K562 (cell line): ENCODE measurements around the gene DSG3. TPM values are rescaled to one million over a fixed set of nuclear protein-coding genes. Genes with fewer than 3 reads are reported as not detected.

ENCODE experiments used
- CC2D1A ChIP-seq: fragments of 450-650 bp; IDR thresholded peaks from 2 replicates; pipeline ENCODE4 v1.6.1; 2017; ENCODE audit warnings: mild to moderate bottlenecking
- CREM ChIP-seq: IDR thresholded peaks from 2 replicates; pipeline ENCODE4 v1.6.1; 2014; ENCODE audit warnings: antibody characterized with exemption, low read depth
- ETS1 ChIP-seq: conservative IDR thresholded peaks from 2 replicates; pipeline ENCODE4 v1.6.1; 2011; ENCODE audit warnings: low read depth, mild to moderate bottlenecking, low read length; ENCODE audit not compliant: control insufficient read depth
- FUS ChIP-seq: fragments of 200-400 bp; formaldehyde crosslinking; optimal IDR thresholded peaks from 2 replicates; pipeline ENCODE3; 2017; ENCODE audit warnings: low read depth, low read length
- HNRNPH1 ChIP-seq: fragments of 200-400 bp; formaldehyde crosslinking; optimal IDR thresholded peaks from 2 replicates; pipeline ENCODE3; 2017; ENCODE audit warnings: low read depth, mild to moderate bottlenecking, low read length, moderate library complexity
- JUND ChIP-seq, 2 experiments: IDR thresholded peaks; 2 replicates in 1 of 2; 3 replicates in 1 of 2; pipeline ENCODE4 v1.6.1; 2011; ENCODE audit warnings: borderline replicate concordance in 2 of 2, low read depth in 2 of 2, low read length in 2 of 2, improper control_type of control experiment in 1 of 2, missing biosample characterization in 1 of 2, missing genetic modification characterization in 1 of 2, missing genetic modification reagents in 1 of 2
- KAT8 ChIP-seq: fragments of 450-650 bp; IDR thresholded peaks from 2 replicates; pipeline ENCODE4 v1.6.1; 2016; ENCODE audit warnings: low read depth, mild to moderate bottlenecking
- MAFG ChIP-seq: fragments of 450-650 bp; conservative IDR thresholded peaks from 2 replicates; pipeline ENCODE4 v1.6.1; 2016; ENCODE audit warnings: missing genetic modification characterization, missing compliant biosample characterization
- MBD1 ChIP-seq: fragments of 250-450 bp; sonication (Bioruptor Pico); IDR thresholded peaks from 2 replicates; pipeline ENCODE4 v1.8.0; 2022; ENCODE audit warnings: inconsistent platforms
- MYC ChIP-seq, 2 experiments: fragments of 250-450 bp in 1 of 2; sonication (Bioruptor Pico) in 1 of 2; IDR thresholded peaks; 2 replicates each; pipeline versions ENCODE4 v1.5.1 to v1.6.1; 2012 to 2021; ENCODE audit warnings: low read depth in 2 of 2, borderline replicate concordance in 1 of 2, improper control_type of control experiment in 1 of 2, low read length in 1 of 2, mild to moderate bottlenecking in 1 of 2, moderate library complexity in 1 of 2
- NFATC3 ChIP-seq: fragments of 450-650 bp; IDR thresholded peaks from 2 replicates; pipeline ENCODE4 v1.6.1; 2017; ENCODE audit warnings: mild to moderate bottlenecking
- SIN3A ChIP-seq, 2 experiments: fragments of 150-350 bp in 1 of 2; IDR thresholded peaks; 2 replicates each; pipeline ENCODE4 v1.6.1; 2011 to 2016; ENCODE audit warnings: borderline replicate concordance in 2 of 2, low read depth in 2 of 2, low read length in 2 of 2, mild to moderate bottlenecking in 2 of 2, moderate library complexity in 2 of 2; ENCODE audit not compliant: control insufficient read depth in 1 of 2
- SPI1 ChIP-seq: IDR thresholded peaks from 2 replicates; pipeline ENCODE4 v1.6.1; 2011; ENCODE audit warnings: low read depth, low read length, control low read depth, borderline replicate concordance
- TAF7 ChIP-seq: fragments of 450-650 bp; IDR thresholded peaks from 2 replicates; pipeline ENCODE4 v1.6.1; 2016; ENCODE audit warnings: missing genetic modification characterization, missing compliant biosample characterization
- TEAD4 ChIP-seq, 2 experiments: sonication (generic) in 1 of 2; formaldehyde crosslinking in 1 of 2; IDR thresholded peaks; 2 replicates each; pipeline versions ENCODE4 v1.6.1 to v1.8.0; 2012 to 2022; ENCODE audit warnings: borderline replicate concordance in 1 of 2, inconsistent platforms in 1 of 2, low read length in 1 of 2, mild to moderate bottlenecking in 1 of 2, missing genetic modification reagents in 1 of 2
- WHSC1 ChIP-seq: IDR thresholded peaks from one replicate; pipeline ENCODE4 v1.6.1; 2012; ENCODE audit warnings: low read length, control low read depth, inconsistent platforms
- ZBTB12 ChIP-seq: fragments of 250-450 bp; sonication (Bioruptor Pico); IDR thresholded peaks from 2 replicates; pipeline ENCODE4 v1.4.0; 2020
- ZNF511 ChIP-seq: sonication (generic); formaldehyde crosslinking; IDR thresholded peaks from 2 replicates; pipeline ENCODE4 v1.8.0; 2022; ENCODE audit warnings: mild to moderate bottlenecking, missing genetic modification reagents
- ZNF696 ChIP-seq: fragments of 250-450 bp; sonication (Bioruptor Pico); conservative IDR thresholded peaks from 2 replicates; pipeline ENCODE4 v1.4.0; 2020; ENCODE audit warnings: mild to moderate bottlenecking, moderate library complexity
- ZNF830 ChIP-seq: fragments of 250-450 bp; sonication (Bioruptor Pico); IDR thresholded peaks from 2 replicates; pipeline ENCODE4 v1.5.0; 2021; ENCODE audit warnings: mild to moderate bottlenecking
- polyA plus RNA-seq, 8 experiments: library from polyadenylated mRNA; depleted of rRNA in 4 of 8; stranded (reverse) in 5 of 8; unstranded in 3 of 8; fragments of >200 nt; fragmentation: Nextera tagmentation in 2 of 8; fragmentation: Illumina TruSeq in 1 of 8; extraction: Ambion mirVana in 2 of 8; extraction: Trizol in 1 of 8; gene quantifications; 2 replicates each; pipeline versions ENCODE4 v1.2.1 to v1.2.3, GENCODE V29; 2011 to 2014; ENCODE audit warnings: inconsistent platforms in 1 of 8, missing spikeins in 1 of 8
- total RNA-seq, 7 experiments: library from RNA; depleted of rRNA in 6 of 7; stranded (reverse); fragments of >200 nt in 6 of 7; fragmentation: Illumina TruSeq in 2 of 7; extraction: Trizol in 2 of 7; gene quantifications; 2 replicates each; pipeline versions ENCODE4 v1.2.1 to v1.2.3, GENCODE V29; 2011 to 2021; ENCODE audit warnings: low replicate concordance in 1 of 7

The DSG3 gene
- total and polyA plus RNA-seq, 9 of the 15 experiments (the other 6 are each of a cell fraction or from before 2014, with no cell fraction given) = 0.04 to 0.18 (median 0.07) TPM; not detected in 1

GRCh38 chr18:31424383-31424988, 23.1 kb upstream of the DSG3 start (continued):
- TF ChIP-seq MBD1 (CRISPR knock-in tag) (peak; percentile 81), KAT8 (no peak), WHSC1 (no peak), CREM (peak; percentile 41; the same call in 1 of the 2 replicates), MAFG (tag) (peak; percentile 58), TAF7 (tag) (no peak), CC2D1A (no peak), SPI1 (no peak), SIN3A (IDR thresholded peaks at IDR 0.05; ENCODE audit: borderline replicate concordance in 2 of 2, control insufficient read depth in 1 of 2, low read depth in 2 of 2, low read length in 2 of 2) (no peak), MYC (IDR thresholded peaks at IDR 0.05; ENCODE audit: low read depth, low read length) (0 out of 2 replicates have a peak, but pooled peaks have one; percentile 10), MYC (CRISPR knock-in tag; IDR thresholded peaks at IDR 0.05; ENCODE audit: borderline replicate concordance, low read depth) (no peak), ZBTB12 (no peak), ZNF696 (CRISPR knock-in tag) (no peak), JUND (IDR thresholded peaks at IDR 0.05; ENCODE audit: borderline replicate concordance, low read depth, low read length) (peak; percentile 30; the same call in 1 of the 2 replicates), JUND (tag; IDR thresholded peaks at IDR 0.05; ENCODE audit: borderline replicate concordance, low read depth, low read length) (no peak), ETS1 (no peak), ZNF511 (CRISPR knock-in tag) (no peak), HNRNPH1 (no peak), FUS (no peak), NFATC3 (no peak), ZNF830 (CRISPR knock-in tag) (no peak), TEAD4 (IDR thresholded peaks at IDR 0.05; ENCODE audit: low read length) (no peak), TEAD4 (CRISPR knock-in tag; IDR thresholded peaks at IDR 0.05; ENCODE audit: borderline replicate concordance) (no peak)
